GM23248 (cell line): Measurements from ENCODE around the gene MDM1.

Experiments used
- EZH2 ChIP-seq: fragments of 200-600 bp; sonication (generic); IDR thresholded peaks from 2 replicates; pipeline ENCODE4 v1.6.1; 2018; ENCODE audit warnings: antibody characterized with exemption, mild to moderate bottlenecking; ENCODE audit not compliant: insufficient read depth, poor library complexity, severe bottlenecking
- EZH2phosphoT487 ChIP-seq: fragments of 200-600 bp; sonication (generic); IDR thresholded peaks from 2 replicates; pipeline ENCODE4 v1.6.1; 2018; ENCODE audit warnings: antibody characterized with exemption, moderate library complexity, mild to moderate bottlenecking, low read depth; ENCODE audit not compliant: insufficient read depth

- TF ChIP-seq EZH2phosphoT487 = no peak
- no peak for TF ChIP-seq EZH2
These were observed 46.9 kb upstream of the MDM1 start for GRCh38 chr12:68378872-68379606.
